ENCODE measurements around the gene PLEKHA1.

PLEKHA1 gene

DNA sequence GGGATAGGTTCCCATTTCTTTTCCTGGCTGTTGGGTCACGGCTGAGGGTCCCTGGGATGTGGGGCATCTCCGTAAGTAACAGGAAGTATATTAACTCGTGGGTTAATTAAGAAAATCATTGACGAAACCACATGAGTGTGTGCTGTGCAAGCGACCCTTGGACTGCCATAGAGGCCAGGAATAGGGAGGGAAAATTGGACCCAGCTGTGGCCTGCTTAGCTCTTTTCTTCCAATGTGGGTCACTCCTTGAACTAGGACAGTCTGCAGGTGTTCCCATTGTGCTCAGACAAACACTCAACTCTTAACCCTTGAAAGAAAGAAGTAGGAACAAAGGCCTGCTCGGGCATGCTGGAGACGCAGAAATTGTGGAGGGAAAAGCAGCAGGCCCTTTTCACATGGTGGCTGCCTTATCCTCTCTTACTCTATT, 25.6 kb upstream of the PLEKHA1 start:
- Histone ChIP-seq H3K9ac (ENCODE audit: low read length) (no peak overlapping the region), H3K27ac (ENCODE audit: low read depth, low read length) (no peak overlapping the region), H4K20me1 (ENCODE audit: low read depth, low read length) (no peaks in the 10 kb centered on the region), H2AFZ (ENCODE audit: low read depth, low read length, severe bottlenecking) (no peak overlapping the region), H3K4me3 (ENCODE audit: insufficient read depth, low read length, poor library complexity, severe bottlenecking) (no peak overlapping the region), H3K9me2 (replicated peaks; ENCODE audit: insufficient read depth, low read length) (no peaks in the 10 kb centered on the region), H3K4me2 (ENCODE audit: low read depth, low read length, poor library complexity, severe bottlenecking) (no peak overlapping the region), H3K36me3 (ENCODE audit: low read length) (no peaks in the 10 kb centered on the region), H3K79me2 (ENCODE audit: insufficient read depth, low read length) (no peaks in the 10 kb centered on the region), H3K27me3 (ENCODE audit: low read length) (no peaks in the 10 kb centered on the region), H3F3A (ENCODE audit: insufficient read depth) (no peaks in the 10 kb centered on the region), H3K9me3 (ENCODE audit: insufficient read depth, low read length) (no peaks in the 10 kb centered on the region)
- no peak for TF ChIP-seq EZH2phosphoT487 (conservative IDR thresholded peaks at IDR 0.05; ENCODE audit: low read length)
- TF ChIP-seq, protein P1, sequence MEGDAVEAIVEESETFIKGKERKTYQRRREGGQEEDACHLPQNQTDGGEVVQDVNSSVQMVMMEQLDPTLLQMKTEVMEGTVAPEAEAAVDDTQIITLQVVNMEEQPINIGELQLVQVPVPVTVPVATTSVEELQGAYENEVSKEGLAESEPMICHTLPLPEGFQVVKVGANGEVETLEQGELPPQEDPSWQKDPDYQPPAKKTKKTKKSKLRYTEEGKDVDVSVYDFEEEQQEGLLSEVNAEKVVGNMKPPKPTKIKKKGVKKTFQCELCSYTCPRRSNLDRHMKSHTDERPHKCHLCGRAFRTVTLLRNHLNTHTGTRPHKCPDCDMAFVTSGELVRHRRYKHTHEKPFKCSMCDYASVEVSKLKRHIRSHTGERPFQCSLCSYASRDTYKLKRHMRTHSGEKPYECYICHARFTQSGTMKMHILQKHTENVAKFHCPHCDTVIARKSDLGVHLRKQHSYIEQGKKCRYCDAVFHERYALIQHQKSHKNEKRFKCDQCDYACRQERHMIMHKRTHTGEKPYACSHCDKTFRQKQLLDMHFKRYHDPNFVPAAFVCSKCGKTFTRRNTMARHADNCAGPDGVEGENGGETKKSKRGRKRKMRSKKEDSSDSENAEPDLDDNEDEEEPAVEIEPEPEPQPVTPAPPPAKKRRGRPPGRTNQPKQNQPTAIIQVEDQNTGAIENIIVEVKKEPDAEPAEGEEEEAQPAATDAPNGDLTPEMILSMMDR (IDR thresholded peaks at IDR 0.05; ENCODE audit: insufficient read depth, low read length, poor library complexity, severe bottlenecking): no peak

DNA sequence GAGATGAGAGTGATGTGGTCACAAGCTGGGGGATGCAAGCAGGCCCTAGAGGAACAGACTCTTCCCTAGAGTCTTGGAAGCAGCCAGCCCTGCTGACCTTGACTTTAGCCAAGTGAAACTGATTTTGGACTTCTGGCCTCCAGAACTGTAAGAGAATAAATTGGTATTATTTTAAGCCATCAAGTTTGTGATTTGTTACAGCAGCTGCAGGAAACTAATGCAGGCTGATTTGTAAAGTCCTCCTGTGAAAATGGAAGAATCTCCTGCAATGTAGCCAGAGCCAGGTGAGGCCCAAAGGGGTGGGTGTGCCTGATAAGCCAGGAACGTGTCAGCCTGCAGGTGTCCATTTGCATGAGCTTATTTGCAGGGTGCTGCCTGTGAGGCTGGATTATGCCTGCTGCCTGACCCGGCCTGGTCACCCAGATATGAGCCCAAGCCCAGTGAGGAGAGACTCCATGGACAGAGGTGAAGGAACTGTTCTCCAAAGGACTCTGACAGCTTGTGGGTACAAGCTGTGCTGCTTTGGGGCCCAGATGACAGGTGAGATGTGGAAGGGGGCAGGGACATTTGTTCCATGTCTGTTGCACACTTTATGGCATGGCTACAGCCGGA, 24.6 kb upstream of the PLEKHA1 start:
- Histone ChIP-seq H3K9ac (ENCODE audit: low read length) (no peak overlapping the region), H3K9me2 (replicated peaks; ENCODE audit: insufficient read depth, low read length) (no peaks in the 10 kb centered on the region), H3K36me3 (ENCODE audit: low read length) (no peaks in the 10 kb centered on the region), H3K27me3 (ENCODE audit: low read length) (no peaks in the 10 kb centered on the region), H3K27ac (ENCODE audit: low read depth, low read length) (no peak overlapping the region), H3K4me2 (ENCODE audit: low read depth, low read length, poor library complexity, severe bottlenecking) (no peak overlapping the region), H3F3A (ENCODE audit: insufficient read depth) (no peaks in the 10 kb centered on the region), H4K20me1 (ENCODE audit: low read depth, low read length) (no peaks in the 10 kb centered on the region), H2AFZ (ENCODE audit: low read depth, low read length, severe bottlenecking) (no peak overlapping the region), H3K79me2 (ENCODE audit: insufficient read depth, low read length) (no peaks in the 10 kb centered on the region), H3K4me3 (ENCODE audit: insufficient read depth, low read length, poor library complexity, severe bottlenecking) (no peak overlapping the region), H3K9me3 (ENCODE audit: insufficient read depth, low read length) (no peaks in the 10 kb centered on the region)
- TF ChIP-seq, protein P1 (IDR thresholded peaks at IDR 0.05; ENCODE audit: insufficient read depth, low read length, poor library complexity, severe bottlenecking): no peak
- TF ChIP-seq EZH2phosphoT487 (conservative IDR thresholded peaks at IDR 0.05; ENCODE audit: low read length): no peak

DNA sequence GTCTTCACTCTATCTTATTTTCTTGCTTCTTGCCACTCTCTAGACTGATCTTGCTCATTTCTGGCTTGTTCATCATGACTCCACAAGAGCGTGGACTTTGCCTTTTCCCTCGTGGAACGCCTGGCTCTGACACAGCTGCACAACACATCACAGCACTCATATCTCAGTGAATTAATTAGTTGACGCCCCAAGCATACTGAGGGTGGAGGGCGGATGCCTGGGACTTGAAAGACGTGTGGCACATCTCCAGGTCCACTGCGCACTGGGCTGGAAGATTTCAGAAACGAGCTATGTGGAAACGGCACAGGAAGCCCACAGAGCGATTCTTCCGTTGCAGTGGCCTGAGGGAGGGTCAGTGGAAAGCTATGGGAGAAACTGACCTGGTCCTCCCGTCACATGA, 23.6 kb upstream of the PLEKHA1 start:
- Histone ChIP-seq H2AFZ (ENCODE audit: low read depth, low read length, severe bottlenecking) (no peak overlapping the region), H3K4me3 (ENCODE audit: insufficient read depth, low read length, poor library complexity, severe bottlenecking) (no peak overlapping the region), H3K9me3 (ENCODE audit: insufficient read depth, low read length) (no peaks in the 10 kb centered on the region), H3K79me2 (ENCODE audit: insufficient read depth, low read length) (no peaks in the 10 kb centered on the region), H3K9ac (ENCODE audit: low read length) (no peak overlapping the region), H3K27ac (ENCODE audit: low read depth, low read length) (no peak overlapping the region), H3K4me2 (ENCODE audit: low read depth, low read length, poor library complexity, severe bottlenecking) (no peak overlapping the region), H3F3A (ENCODE audit: insufficient read depth) (no peaks in the 10 kb centered on the region), H4K20me1 (ENCODE audit: low read depth, low read length) (no peaks in the 10 kb centered on the region), H3K36me3 (ENCODE audit: low read length) (no peaks in the 10 kb centered on the region), H3K27me3 (ENCODE audit: low read length) (no peaks in the 10 kb centered on the region), H3K9me2 (replicated peaks; ENCODE audit: insufficient read depth, low read length) (no peaks in the 10 kb centered on the region)
- TF ChIP-seq, protein P1 (IDR thresholded peaks at IDR 0.05; ENCODE audit: insufficient read depth, low read length, poor library complexity, severe bottlenecking): no peak
- no peak for TF ChIP-seq EZH2phosphoT487 (conservative IDR thresholded peaks at IDR 0.05; ENCODE audit: low read length)

Measured in SU-DHL-6 (cell line).